ENCODE measurements around the gene CPED1.

CPED1 gene

GRCh38 chr7:121341933-121342332, 353.4 kb downstream of the CPED1 start:
- DNase-seq: no peak

GRCh38 chr7:121342631-121343030, 354.1 kb downstream of the CPED1 start:
- no peak for DNase-seq

- no peak for DNase-seq
These were observed 354.8 kb downstream of the CPED1 start for GRCh38 chr7:121343302-121343701.

GRCh38 chr7:121344093-121344492, 355.6 kb downstream of the CPED1 start:
- DNase-seq: no peak

GRCh38 chr7:121344497-121344896, 356.0 kb downstream of the CPED1 start:
- no peak for DNase-seq
